GM23338 (cell line): Measurements from ENCODE around the gene TAGLN2. TPM values are rescaled to one million over a fixed set of nuclear protein-coding genes. Genes with fewer than 3 reads are reported as not detected.

ENCODE experiments used
- ATAC-seq: fragments of 200-7000 bp; cut with Tn5 transposase; 3 replicates; pipeline ENCODE4 v1.9.1; 2020
- DNase-seq: peaks from one replicate; pipeline ENCODE4 v3.0.0-alpha.2; 2015; ENCODE audit warnings: low spot score
- H2AFZ ChIP-seq: fragments of 200-600 bp; sonication (generic); 2 replicates; pipeline ENCODE4 v1.8.0; 2016; ENCODE audit warnings: antibody characterized with exemption, mild to moderate bottlenecking, moderate library complexity
- H3F3A ChIP-seq: fragments of 200-600 bp; sonication (generic); replicated peaks from 2 replicates; pipeline ENCODE4 v1.8.0; 2017; ENCODE audit warnings: antibody characterized with exemption, mixed run types, low read depth
- H3K27ac ChIP-seq: fragments of 200-600 bp; sonication (generic); 2 replicates; pipeline ENCODE4 v1.6.1; 2016; ENCODE audit warnings: low read depth
- H3K27me3 ChIP-seq: fragments of 200-600 bp; sonication (generic); 2 replicates; pipeline ENCODE4 v1.8.0; 2016; ENCODE audit warnings: mild to moderate bottlenecking, mixed run types, moderate library complexity; ENCODE audit not compliant: insufficient read depth
- H3K36me3 ChIP-seq: fragments of 200-600 bp; sonication (generic); 2 replicates; pipeline ENCODE4 v1.8.0; 2016; ENCODE audit warnings: mild to moderate bottlenecking; ENCODE audit not compliant: insufficient read depth
- H3K4me1 ChIP-seq: fragments of 200-600 bp; sonication (generic); 2 replicates; pipeline ENCODE4 v1.8.0; 2016; ENCODE audit warnings: mild to moderate bottlenecking, moderate library complexity; ENCODE audit not compliant: insufficient read depth
- H3K4me2 ChIP-seq: fragments of 200-600 bp; sonication (generic); 2 replicates; pipeline ENCODE4 v1.7.1; 2017; ENCODE audit warnings: mixed run types
- H3K4me3 ChIP-seq: fragments of 200-600 bp; sonication (generic); 2 replicates; pipeline ENCODE4 v1.6.1; 2016; ENCODE audit warnings: mixed run types
- H3K79me2 ChIP-seq: fragments of 200-600 bp; sonication (generic); replicated peaks from 2 replicates; pipeline ENCODE4 v1.8.0; 2017; ENCODE audit warnings: mild to moderate bottlenecking; ENCODE audit not compliant: insufficient read depth
- H3K9me2 ChIP-seq: fragments of 200-600 bp; sonication (generic); 2 replicates; pipeline ENCODE4 v1.8.0; 2017; ENCODE audit not compliant: insufficient read depth
- H4K20me1 ChIP-seq: fragments of 200-600 bp; sonication (generic); replicated peaks from 2 replicates; pipeline ENCODE4 v1.8.0; 2017; ENCODE audit warnings: mild to moderate bottlenecking; ENCODE audit not compliant: insufficient read depth
- H3K27ac Mint-ChIP-seq: 2 replicates; pipeline ENCODE4 v1.8.0; 2020; ENCODE audit warnings: inconsistent platforms, mild to moderate bottlenecking, moderate library complexity, mixed read lengths
- H3K27me3 Mint-ChIP-seq: 3 replicates; pipeline ENCODE4 v1.8.0; 2022; ENCODE audit warnings: low read depth, mild to moderate bottlenecking, moderate library complexity, mixed read lengths, inconsistent platforms; ENCODE audit not compliant: insufficient read depth, poor library complexity
- H3K36me3 Mint-ChIP-seq: 3 replicates; pipeline ENCODE4 v1.8.0; 2021; ENCODE audit warnings: low read depth, mild to moderate bottlenecking, inconsistent platforms, moderate library complexity, mixed read lengths
- H3K4me1 Mint-ChIP-seq: 3 replicates; pipeline ENCODE4 v1.8.0; 2020; ENCODE audit warnings: mild to moderate bottlenecking, inconsistent platforms, mixed read lengths
- H3K4me3 Mint-ChIP-seq: 3 replicates; pipeline ENCODE4 v1.8.0; 2021; ENCODE audit warnings: moderate library complexity, mild to moderate bottlenecking, inconsistent platforms, mixed read lengths
- H3K9me3 Mint-ChIP-seq: 3 replicates; pipeline ENCODE4 v1.8.0; 2020; ENCODE audit warnings: moderate library complexity, mild to moderate bottlenecking, inconsistent platforms, mixed read lengths
- CREB1 ChIP-seq: fragments of 250-450 bp; sonication (Bioruptor Pico); IDR thresholded peaks from 2 replicates; pipeline ENCODE4 v1.5.0; 2020; ENCODE audit warnings: low read depth, mild to moderate bottlenecking, moderate library complexity
- ETS1 ChIP-seq: IDR thresholded peaks from 2 replicates; pipeline ENCODE4 v1.6.1; 2016; ENCODE audit warnings: antibody characterized with exemption
- EZH2 ChIP-seq: fragments of 200-600 bp; sonication (generic); IDR thresholded peaks from one replicate; pipeline ENCODE4 v1.8.0; 2017; ENCODE audit warnings: antibody characterized with exemption, mild to moderate bottlenecking, low read depth; ENCODE audit not compliant: unreplicated experiment
- EZH2phosphoT487 ChIP-seq: fragments of 200-600 bp; sonication (generic); IDR thresholded peaks from one replicate; pipeline ENCODE4 v1.8.1; 2018; ENCODE audit warnings: antibody characterized with exemption; ENCODE audit not compliant: unreplicated experiment
- JUNB ChIP-seq: IDR thresholded peaks from one replicate; pipeline ENCODE4 v1.6.1; 2016; ENCODE audit warnings: antibody characterized with exemption; ENCODE audit not compliant: unreplicated experiment
- NANOG ChIP-seq: IDR thresholded peaks from 2 replicates; pipeline ENCODE4 v1.6.1; 2016; ENCODE audit warnings: antibody characterized with exemption, borderline replicate concordance
- POLR2AphosphoS5 ChIP-seq: IDR thresholded peaks from 2 replicates; pipeline ENCODE4 v1.6.1; 2016; ENCODE audit warnings: antibody characterized with exemption, low read depth
- STAT1 ChIP-seq: IDR thresholded peaks from one replicate; pipeline ENCODE4 v1.6.1; 2016; ENCODE audit warnings: antibody characterized with exemption; ENCODE audit not compliant: unreplicated experiment
- ZNF114 ChIP-seq: fragments of 250-450 bp; sonication (Bioruptor Pico); IDR thresholded peaks from 2 replicates; pipeline ENCODE4 v1.5.0; 2020; ENCODE audit warnings: mild to moderate bottlenecking, moderate library complexity
- ZNF331 ChIP-seq: fragments of 250-450 bp; sonication (Bioruptor Pico); IDR thresholded peaks from 2 replicates; pipeline ENCODE4 v1.5.0; 2020; ENCODE audit warnings: low read depth, mild to moderate bottlenecking, moderate library complexity
- polyA plus RNA-seq: library from polyadenylated mRNA; unstranded; fragments of >200 nt; fragmentation: Nextera tagmentation; extraction: Ambion mirVana; gene quantifications from 2 replicates; pipeline ENCODE4 v1.2.1, GENCODE V29; 2016
- total RNA-seq: library from RNA; depleted of rRNA; stranded (reverse); fragments of >200 nt; shearing (Covaris generic); gene quantifications from 2 replicates; pipeline ENCODE4 v1.2.3, GENCODE V29; 2014
- TF ChIP-seq, protein P1 (sequence below): fragments of 250-450 bp; sonication (Bioruptor Pico); IDR thresholded peaks from 2 replicates; pipeline ENCODE4 v1.5.0; 2020; ENCODE audit warnings: mild to moderate bottlenecking, moderate library complexity
- TF ChIP-seq, protein P2 (sequence below), 2 experiments: fragments of 200-600 bp in 1 of 2; sonication (generic) in 1 of 2; conservative IDR thresholded peaks; 2 replicates each; pipeline versions ENCODE4 v1.5.1 to v1.6.1; 2016 to 2017; ENCODE audit warnings: antibody characterized with exemption in 2 of 2, low read depth in 2 of 2, mild to moderate bottlenecking in 2 of 2, moderate library complexity in 1 of 2
- TF ChIP-seq, protein P3 (sequence below): IDR thresholded peaks from one replicate; pipeline ENCODE4 v1.6.1; 2018; ENCODE audit warnings: antibody characterized with exemption; ENCODE audit not compliant: unreplicated experiment

TAGLN2 gene
- total and polyA plus RNA-seq, 2 experiments from 2014 or later = 58.2 to 60.1 TPM

DNA sequence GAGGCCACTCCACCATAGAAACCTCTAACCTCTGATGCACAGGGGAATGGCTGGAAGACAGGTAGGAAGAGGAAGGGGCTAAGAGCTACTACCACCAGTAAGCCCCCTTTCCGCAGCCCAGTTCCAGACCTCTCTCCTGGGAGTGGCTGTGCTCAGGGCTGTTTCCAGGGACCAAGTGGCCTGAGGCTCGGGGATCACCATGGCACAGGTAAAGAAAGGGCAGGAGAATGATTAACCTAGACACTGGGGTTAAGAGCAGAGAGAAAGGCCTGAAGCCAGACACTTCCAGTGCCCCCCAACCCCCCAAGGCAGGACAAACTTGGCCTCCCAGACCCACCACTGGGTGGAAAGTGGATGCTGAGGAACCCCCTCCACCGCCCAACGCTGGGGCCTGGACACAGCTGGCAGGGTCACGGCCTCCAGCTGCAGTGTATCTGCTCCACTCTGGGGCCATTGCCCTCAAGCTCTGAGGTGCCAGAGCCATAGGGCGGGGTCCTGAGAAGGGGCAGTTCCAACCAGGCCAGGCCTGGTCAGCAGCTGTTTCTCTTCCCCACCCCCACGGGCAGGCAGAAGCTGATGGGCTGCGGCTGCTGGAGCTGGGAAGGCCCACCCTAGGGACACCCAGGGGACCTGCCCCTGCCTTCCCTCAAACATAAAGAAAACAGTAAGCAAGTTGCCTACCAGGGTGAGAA, 2.6 kb downstream of the TAGLN2 start:
- Histone ChIP-seq H3K27me3 (peaks cover 20% of the 10 kb centered on the region), H3K79me2 (no peaks in the 10 kb centered on the region; the same call in 1 of the 2 replicates), H3K4me2 (peak overlapping the region; percentile 80), H4K20me1 (no peaks in the 10 kb centered on the region; the same call in 1 of the 2 replicates), H3K27ac (no peak overlapping the region), H3K4me1 (peaks cover 19% of the 10 kb centered on the region), H2AFZ (no peak overlapping the region), H3K4me3 (peak overlapping the region; percentile 62; the same call in 1 of the 2 replicates), H3K36me3 (no peaks in the 10 kb centered on the region), H3K9me2 (no peaks in the 10 kb centered on the region), H3F3A (no peaks in the 10 kb centered on the region)
- DNase-seq (no peak), ATAC-seq (no peak)
- peaks cover 31% of the 10 kb centered on the region for H3K4me1 Mint-ChIP-seq
- peaks cover 25% of the 10 kb centered on the region for H3K27me3 Mint-ChIP-seq
- H3K27ac Mint-ChIP-seq = no peak overlapping the region
- H3K36me3 Mint-ChIP-seq = peaks cover 22% of the 10 kb centered on the region
- no peak for TF ChIP-seq ETS1
- TF ChIP-seq NANOG = no peak
- no peak for TF ChIP-seq ZNF114 (CRISPR knock-in tag)
- no peak for TF ChIP-seq JUNB
- no peak for TF ChIP-seq EZH2
- TF ChIP-seq, protein P1, sequence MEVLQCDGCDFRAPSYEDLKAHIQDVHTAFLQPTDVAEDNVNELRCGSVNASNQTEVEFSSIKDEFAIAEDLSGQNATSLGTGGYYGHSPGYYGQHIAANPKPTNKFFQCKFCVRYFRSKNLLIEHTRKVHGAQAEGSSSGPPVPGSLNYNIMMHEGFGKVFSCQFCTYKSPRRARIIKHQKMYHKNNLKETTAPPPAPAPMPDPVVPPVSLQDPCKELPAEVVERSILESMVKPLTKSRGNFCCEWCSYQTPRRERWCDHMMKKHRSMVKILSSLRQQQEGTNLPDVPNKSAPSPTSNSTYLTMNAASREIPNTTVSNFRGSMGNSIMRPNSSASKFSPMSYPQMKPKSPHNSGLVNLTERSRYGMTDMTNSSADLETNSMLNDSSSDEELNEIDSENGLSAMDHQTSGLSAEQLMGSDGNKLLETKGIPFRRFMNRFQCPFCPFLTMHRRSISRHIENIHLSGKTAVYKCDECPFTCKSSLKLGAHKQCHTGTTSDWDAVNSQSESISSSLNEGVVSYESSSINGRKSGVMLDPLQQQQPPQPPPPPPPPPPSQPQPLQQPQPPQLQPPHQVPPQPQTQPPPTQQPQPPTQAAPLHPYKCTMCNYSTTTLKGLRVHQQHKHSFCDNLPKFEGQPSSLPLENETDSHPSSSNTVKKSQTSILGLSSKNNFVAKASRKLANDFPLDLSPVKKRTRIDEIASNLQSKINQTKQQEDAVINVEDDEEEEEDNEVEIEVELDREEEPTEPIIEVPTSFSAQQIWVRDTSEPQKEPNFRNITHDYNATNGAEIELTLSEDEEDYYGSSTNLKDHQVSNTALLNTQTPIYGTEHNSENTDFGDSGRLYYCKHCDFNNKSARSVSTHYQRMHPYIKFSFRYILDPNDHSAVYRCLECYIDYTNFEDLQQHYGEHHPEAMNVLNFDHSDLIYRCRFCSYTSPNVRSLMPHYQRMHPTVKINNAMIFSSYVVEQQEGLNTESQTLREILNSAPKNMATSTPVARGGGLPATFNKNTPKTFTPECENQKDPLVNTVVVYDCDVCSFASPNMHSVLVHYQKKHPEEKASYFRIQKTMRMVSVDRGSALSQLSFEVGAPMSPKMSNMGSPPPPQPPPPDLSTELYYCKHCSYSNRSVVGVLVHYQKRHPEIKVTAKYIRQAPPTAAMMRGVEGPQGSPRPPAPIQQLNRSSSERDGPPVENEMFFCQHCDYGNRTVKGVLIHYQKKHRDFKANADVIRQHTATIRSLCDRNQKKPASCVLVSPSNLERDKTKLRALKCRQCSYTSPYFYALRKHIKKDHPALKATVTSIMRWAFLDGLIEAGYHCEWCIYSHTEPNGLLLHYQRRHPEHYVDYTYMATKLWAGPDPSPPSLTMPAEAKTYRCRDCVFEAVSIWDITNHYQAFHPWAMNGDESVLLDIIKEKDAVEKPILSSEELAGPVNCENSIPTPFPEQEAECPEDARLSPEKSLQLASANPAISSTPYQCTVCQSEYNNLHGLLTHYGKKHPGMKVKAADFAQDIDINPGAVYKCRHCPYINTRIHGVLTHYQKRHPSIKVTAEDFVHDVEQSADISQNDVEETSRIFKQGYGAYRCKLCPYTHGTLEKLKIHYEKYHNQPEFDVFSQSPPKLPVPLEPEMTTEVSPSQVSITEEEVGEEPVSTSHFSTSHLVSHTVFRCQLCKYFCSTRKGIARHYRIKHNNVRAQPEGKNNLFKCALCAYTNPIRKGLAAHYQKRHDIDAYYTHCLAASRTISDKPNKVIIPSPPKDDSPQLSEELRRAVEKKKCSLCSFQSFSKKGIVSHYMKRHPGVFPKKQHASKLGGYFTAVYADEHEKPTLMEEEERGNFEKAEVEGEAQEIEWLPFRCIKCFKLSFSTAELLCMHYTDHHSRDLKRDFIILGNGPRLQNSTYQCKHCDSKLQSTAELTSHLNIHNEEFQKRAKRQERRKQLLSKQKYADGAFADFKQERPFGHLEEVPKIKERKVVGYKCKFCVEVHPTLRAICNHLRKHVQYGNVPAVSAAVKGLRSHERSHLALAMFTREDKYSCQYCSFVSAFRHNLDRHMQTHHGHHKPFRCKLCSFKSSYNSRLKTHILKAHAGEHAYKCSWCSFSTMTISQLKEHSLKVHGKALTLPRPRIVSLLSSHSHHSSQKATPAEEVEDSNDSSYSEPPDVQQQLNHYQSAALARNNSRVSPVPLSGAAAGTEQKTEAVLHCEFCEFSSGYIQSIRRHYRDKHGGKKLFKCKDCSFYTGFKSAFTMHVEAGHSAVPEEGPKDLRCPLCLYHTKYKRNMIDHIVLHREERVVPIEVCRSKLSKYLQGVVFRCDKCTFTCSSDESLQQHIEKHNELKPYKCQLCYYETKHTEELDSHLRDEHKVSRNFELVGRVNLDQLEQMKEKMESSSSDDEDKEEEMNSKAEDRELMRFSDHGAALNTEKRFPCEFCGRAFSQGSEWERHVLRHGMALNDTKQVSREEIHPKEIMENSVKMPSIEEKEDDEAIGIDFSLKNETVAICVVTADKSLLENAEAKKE (CRISPR knock-in tag) = no peak
- no peak for TF ChIP-seq CREB1 (CRISPR knock-in tag)
- no peak for TF ChIP-seq POLR2AphosphoS5
- TF ChIP-seq, protein P2, sequence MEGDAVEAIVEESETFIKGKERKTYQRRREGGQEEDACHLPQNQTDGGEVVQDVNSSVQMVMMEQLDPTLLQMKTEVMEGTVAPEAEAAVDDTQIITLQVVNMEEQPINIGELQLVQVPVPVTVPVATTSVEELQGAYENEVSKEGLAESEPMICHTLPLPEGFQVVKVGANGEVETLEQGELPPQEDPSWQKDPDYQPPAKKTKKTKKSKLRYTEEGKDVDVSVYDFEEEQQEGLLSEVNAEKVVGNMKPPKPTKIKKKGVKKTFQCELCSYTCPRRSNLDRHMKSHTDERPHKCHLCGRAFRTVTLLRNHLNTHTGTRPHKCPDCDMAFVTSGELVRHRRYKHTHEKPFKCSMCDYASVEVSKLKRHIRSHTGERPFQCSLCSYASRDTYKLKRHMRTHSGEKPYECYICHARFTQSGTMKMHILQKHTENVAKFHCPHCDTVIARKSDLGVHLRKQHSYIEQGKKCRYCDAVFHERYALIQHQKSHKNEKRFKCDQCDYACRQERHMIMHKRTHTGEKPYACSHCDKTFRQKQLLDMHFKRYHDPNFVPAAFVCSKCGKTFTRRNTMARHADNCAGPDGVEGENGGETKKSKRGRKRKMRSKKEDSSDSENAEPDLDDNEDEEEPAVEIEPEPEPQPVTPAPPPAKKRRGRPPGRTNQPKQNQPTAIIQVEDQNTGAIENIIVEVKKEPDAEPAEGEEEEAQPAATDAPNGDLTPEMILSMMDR (conservative IDR thresholded peaks at IDR 0.05; ENCODE audit: low read depth in 2 of 2) = no peak
- TF ChIP-seq, protein P3, sequence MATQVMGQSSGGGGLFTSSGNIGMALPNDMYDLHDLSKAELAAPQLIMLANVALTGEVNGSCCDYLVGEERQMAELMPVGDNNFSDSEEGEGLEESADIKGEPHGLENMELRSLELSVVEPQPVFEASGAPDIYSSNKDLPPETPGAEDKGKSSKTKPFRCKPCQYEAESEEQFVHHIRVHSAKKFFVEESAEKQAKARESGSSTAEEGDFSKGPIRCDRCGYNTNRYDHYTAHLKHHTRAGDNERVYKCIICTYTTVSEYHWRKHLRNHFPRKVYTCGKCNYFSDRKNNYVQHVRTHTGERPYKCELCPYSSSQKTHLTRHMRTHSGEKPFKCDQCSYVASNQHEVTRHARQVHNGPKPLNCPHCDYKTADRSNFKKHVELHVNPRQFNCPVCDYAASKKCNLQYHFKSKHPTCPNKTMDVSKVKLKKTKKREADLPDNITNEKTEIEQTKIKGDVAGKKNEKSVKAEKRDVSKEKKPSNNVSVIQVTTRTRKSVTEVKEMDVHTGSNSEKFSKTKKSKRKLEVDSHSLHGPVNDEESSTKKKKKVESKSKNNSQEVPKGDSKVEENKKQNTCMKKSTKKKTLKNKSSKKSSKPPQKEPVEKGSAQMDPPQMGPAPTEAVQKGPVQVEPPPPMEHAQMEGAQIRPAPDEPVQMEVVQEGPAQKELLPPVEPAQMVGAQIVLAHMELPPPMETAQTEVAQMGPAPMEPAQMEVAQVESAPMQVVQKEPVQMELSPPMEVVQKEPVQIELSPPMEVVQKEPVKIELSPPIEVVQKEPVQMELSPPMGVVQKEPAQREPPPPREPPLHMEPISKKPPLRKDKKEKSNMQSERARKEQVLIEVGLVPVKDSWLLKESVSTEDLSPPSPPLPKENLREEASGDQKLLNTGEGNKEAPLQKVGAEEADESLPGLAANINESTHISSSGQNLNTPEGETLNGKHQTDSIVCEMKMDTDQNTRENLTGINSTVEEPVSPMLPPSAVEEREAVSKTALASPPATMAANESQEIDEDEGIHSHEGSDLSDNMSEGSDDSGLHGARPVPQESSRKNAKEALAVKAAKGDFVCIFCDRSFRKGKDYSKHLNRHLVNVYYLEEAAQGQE = no peak
- no peak for TF ChIP-seq EZH2phosphoT487
- no peak for TF ChIP-seq STAT1
- TF ChIP-seq ZNF331 (CRISPR knock-in tag) = no peak
- peak overlapping the region; percentile 79; the same call in 2 of the 3 replicates for H3K4me3 Mint-ChIP-seq
- H3K9me3 Mint-ChIP-seq = no peaks in the 10 kb centered on the region; the same call in 2 of the 3 replicates
